ENCODE results near the gene SLC7A14.

SLC7A14 gene

GRCh38 chr3:170473358-170473757 is 112.5 kb downstream of the SLC7A14 start:
- Histone ChIP-seq H3K4me3 (ENCODE audit: low read length, poor library complexity, severe bottlenecking) (no peak overlapping the region), H3K79me2 (ENCODE audit: insufficient read depth, low read length) (no peaks in the 10 kb centered on the region), H2AFZ (ENCODE audit: low read length) (no peak overlapping the region), H3K9ac (ENCODE audit: low read depth, low read length, poor library complexity, severe bottlenecking) (no peak overlapping the region), H3K36me3 (ENCODE audit: insufficient read depth, low read length) (no peaks in the 10 kb centered on the region), H3K27me3 (ENCODE audit: insufficient read depth, low read length, poor library complexity, severe bottlenecking) (no peaks in the 10 kb centered on the region), H3K9me3 (ENCODE audit: insufficient read depth, low read depth, low read length) (no peaks in the 10 kb centered on the region), H4K20me1 (ENCODE audit: insufficient read depth, low read length, poor library complexity, severe bottlenecking) (no peaks in the 10 kb centered on the region), H3K4me2 (ENCODE audit: low read depth, low read length, poor library complexity, severe bottlenecking) (no peak overlapping the region), H3K9me2 (replicated peaks; ENCODE audit: low read depth, low read length) (no peaks in the 10 kb centered on the region), H3K4me1 (ENCODE audit: insufficient read depth, low read length, poor library complexity, severe bottlenecking) (no peaks in the 10 kb centered on the region), H3F3A (ENCODE audit: low read depth) (no peaks in the 10 kb centered on the region)
- TF ChIP-seq EZH2phosphoT487 (IDR thresholded peaks at IDR 0.05; ENCODE audit: borderline replicate concordance), result no peak
- TF ChIP-seq, protein P1, sequence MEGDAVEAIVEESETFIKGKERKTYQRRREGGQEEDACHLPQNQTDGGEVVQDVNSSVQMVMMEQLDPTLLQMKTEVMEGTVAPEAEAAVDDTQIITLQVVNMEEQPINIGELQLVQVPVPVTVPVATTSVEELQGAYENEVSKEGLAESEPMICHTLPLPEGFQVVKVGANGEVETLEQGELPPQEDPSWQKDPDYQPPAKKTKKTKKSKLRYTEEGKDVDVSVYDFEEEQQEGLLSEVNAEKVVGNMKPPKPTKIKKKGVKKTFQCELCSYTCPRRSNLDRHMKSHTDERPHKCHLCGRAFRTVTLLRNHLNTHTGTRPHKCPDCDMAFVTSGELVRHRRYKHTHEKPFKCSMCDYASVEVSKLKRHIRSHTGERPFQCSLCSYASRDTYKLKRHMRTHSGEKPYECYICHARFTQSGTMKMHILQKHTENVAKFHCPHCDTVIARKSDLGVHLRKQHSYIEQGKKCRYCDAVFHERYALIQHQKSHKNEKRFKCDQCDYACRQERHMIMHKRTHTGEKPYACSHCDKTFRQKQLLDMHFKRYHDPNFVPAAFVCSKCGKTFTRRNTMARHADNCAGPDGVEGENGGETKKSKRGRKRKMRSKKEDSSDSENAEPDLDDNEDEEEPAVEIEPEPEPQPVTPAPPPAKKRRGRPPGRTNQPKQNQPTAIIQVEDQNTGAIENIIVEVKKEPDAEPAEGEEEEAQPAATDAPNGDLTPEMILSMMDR (conservative IDR thresholded peaks at IDR 0.05; ENCODE audit: low read length), result no peak

DNA sequence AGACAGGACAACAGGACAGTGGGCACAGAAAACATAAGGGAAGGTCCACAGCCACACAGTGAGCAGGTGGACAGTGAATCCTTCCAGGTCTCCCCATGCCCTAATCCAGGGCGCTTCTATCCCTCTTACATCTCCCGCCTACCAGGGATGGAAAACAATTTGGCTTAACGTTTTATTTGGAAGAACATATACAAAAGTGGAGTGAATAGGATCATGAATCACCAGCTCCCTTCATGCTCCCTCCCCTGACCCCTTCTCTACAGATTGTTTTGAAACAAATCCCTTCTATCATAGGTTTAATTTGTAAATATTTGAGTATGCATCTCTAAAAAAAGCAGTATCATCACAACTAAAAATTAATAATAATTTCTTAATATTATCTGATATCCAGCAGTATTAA is 114.7 kb downstream of the SLC7A14 start:
- no peak overlapping the region for H2AFZ ChIP-seq (ENCODE audit: low read length)
- no peaks in the 10 kb centered on the region for H3K9me2 ChIP-seq (replicated peaks; ENCODE audit: low read depth, low read length)
- TF ChIP-seq EZH2phosphoT487 (IDR thresholded peaks at IDR 0.05; ENCODE audit: borderline replicate concordance), result no peak
- TF ChIP-seq, protein P1 (conservative IDR thresholded peaks at IDR 0.05; ENCODE audit: low read length), result no peak
- H3K9me3 ChIP-seq (ENCODE audit: insufficient read depth, low read depth, low read length), result no peaks in the 10 kb centered on the region
- H3K4me3 ChIP-seq (ENCODE audit: low read length, poor library complexity, severe bottlenecking), result no peak overlapping the region
- no peak overlapping the region for H3K9ac ChIP-seq (ENCODE audit: low read depth, low read length, poor library complexity, severe bottlenecking)
- no peaks in the 10 kb centered on the region for H3F3A ChIP-seq (ENCODE audit: low read depth)
- no peaks in the 10 kb centered on the region for H4K20me1 ChIP-seq (ENCODE audit: insufficient read depth, low read length, poor library complexity, severe bottlenecking)
- no peaks in the 10 kb centered on the region for H3K79me2 ChIP-seq (ENCODE audit: insufficient read depth, low read length)
- no peaks in the 10 kb centered on the region for H3K4me1 ChIP-seq (ENCODE audit: insufficient read depth, low read length, poor library complexity, severe bottlenecking)
- H3K4me2 ChIP-seq (ENCODE audit: low read depth, low read length, poor library complexity, severe bottlenecking), result no peak overlapping the region
- no peaks in the 10 kb centered on the region for H3K27me3 ChIP-seq (ENCODE audit: insufficient read depth, low read length, poor library complexity, severe bottlenecking)
- H3K36me3 ChIP-seq (ENCODE audit: insufficient read depth, low read length), result no peaks in the 10 kb centered on the region

DNA sequence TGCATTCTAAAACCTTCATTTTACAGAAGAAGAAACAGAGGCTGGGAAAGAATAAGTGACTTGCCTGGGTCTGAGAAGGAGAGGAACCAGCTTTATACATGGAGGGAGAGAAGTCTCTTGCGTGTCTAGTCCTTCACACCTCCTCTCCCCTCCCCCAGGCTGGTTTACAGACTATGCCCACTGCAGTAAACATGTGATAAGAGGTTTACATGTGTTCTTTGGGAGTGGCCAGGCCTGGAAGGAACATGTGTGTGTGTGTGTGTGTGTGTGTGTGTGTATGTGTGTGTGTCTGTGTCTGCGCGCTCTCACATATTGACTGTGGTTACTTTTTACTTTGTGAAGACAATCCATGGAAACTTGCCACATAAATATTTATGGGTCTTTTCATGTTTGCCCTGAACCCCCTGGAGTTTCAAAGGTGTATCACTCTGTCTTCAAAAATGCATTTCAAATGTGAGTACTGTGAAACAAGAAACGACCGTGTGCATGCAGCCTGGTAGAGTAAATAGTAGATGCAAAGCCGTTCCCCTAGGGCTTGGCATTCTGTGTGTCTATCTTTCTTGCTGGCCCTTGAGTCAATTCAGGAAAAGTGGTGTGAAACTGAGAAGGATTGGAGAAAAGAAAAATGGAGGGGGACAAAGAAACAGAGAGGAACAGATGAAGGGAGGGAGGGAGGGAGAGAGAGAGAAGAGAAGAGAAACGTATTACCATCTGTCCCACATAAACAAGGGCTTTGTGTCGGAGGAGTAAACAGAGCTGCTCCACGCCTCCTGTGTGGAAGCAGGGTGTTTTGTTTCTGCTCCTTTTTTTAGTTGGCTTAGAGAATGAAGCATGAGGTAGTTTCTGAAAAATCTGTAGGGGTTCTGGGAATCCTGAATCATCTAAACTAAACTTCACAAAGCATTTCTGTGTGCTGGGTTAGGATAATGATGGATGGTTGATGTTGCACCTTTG is 115.5 kb downstream of the SLC7A14 start:
- Histone ChIP-seq H3K4me1 (ENCODE audit: insufficient read depth, low read length, poor library complexity, severe bottlenecking) (no peaks in the 10 kb centered on the region), H2AFZ (ENCODE audit: low read length) (no peak overlapping the region), H3K27me3 (ENCODE audit: insufficient read depth, low read length, poor library complexity, severe bottlenecking) (no peaks in the 10 kb centered on the region), H3K79me2 (ENCODE audit: insufficient read depth, low read length) (no peaks in the 10 kb centered on the region), H3K4me2 (ENCODE audit: low read depth, low read length, poor library complexity, severe bottlenecking) (no peak overlapping the region), H3K9ac (ENCODE audit: low read depth, low read length, poor library complexity, severe bottlenecking) (no peak overlapping the region), H3K9me2 (replicated peaks; ENCODE audit: low read depth, low read length) (no peaks in the 10 kb centered on the region), H3K9me3 (ENCODE audit: insufficient read depth, low read depth, low read length) (no peaks in the 10 kb centered on the region), H3F3A (ENCODE audit: low read depth) (no peaks in the 10 kb centered on the region), H3K4me3 (ENCODE audit: low read length, poor library complexity, severe bottlenecking) (no peak overlapping the region), H4K20me1 (ENCODE audit: insufficient read depth, low read length, poor library complexity, severe bottlenecking) (no peaks in the 10 kb centered on the region), H3K36me3 (ENCODE audit: insufficient read depth, low read length) (no peaks in the 10 kb centered on the region)
- no peak for TF ChIP-seq EZH2phosphoT487 (IDR thresholded peaks at IDR 0.05; ENCODE audit: borderline replicate concordance)
- TF ChIP-seq, protein P1 (conservative IDR thresholded peaks at IDR 0.05; ENCODE audit: low read length), result no peak
